HepG2 (cell line): ENCODE results near the gene DUS1L. TPM values are rescaled to one million over a fixed set of nuclear protein-coding genes. Genes with fewer than 3 reads are reported as not detected.

Experiments used
- CENPBD1 ChIP-seq: sonication (generic); formaldehyde crosslinking; IDR thresholded peaks from 2 replicates; pipeline ENCODE4 v1.8.0; 2022; ENCODE audit warnings: missing genetic modification reagents, low read depth, mild to moderate bottlenecking, borderline replicate concordance
- GATAD2A ChIP-seq: IDR thresholded peaks from 2 replicates; pipeline ENCODE4 v1.6.1; 2016
- GMEB1 ChIP-seq: sonication (generic); formaldehyde crosslinking; IDR thresholded peaks from 2 replicates; pipeline ENCODE4 v1.5.1; 2020; ENCODE audit warnings: missing genetic modification reagents, mild to moderate bottlenecking, borderline replicate concordance
- HMG20A ChIP-seq: IDR thresholded peaks from 2 replicates; pipeline ENCODE4 v1.6.1; 2016; ENCODE audit warnings: borderline replicate concordance
- KLF12 ChIP-seq: sonication (generic); formaldehyde crosslinking; IDR thresholded peaks from 2 replicates; pipeline ENCODE4 v1.4.0; 2020; ENCODE audit warnings: missing genetic modification reagents, borderline replicate concordance
- KLF13 ChIP-seq: sonication (generic); formaldehyde crosslinking; IDR thresholded peaks from 2 replicates; pipeline ENCODE4 v1.4.0; 2020; ENCODE audit warnings: mild to moderate bottlenecking, missing genetic modification reagents
- MED13 ChIP-seq: sonication (generic); formaldehyde crosslinking; IDR thresholded peaks from 2 replicates; pipeline ENCODE4 v1.5.0; 2020; ENCODE audit warnings: missing genetic modification reagents
- PBX2 ChIP-seq: IDR thresholded peaks from 2 replicates; pipeline ENCODE4 v1.6.1; 2016; ENCODE audit warnings: control low read depth
- PLRG1 ChIP-seq: fragments of 450-650 bp; conservative IDR thresholded peaks from 2 replicates; pipeline ENCODE4 v1.6.1; 2016
- POLR2AphosphoS2 ChIP-seq: IDR thresholded peaks from 2 replicates; pipeline ENCODE4 v1.6.1; 2011; ENCODE audit warnings: low read depth, low read length, improper control_type of control experiment
- PPARG ChIP-seq: conservative IDR thresholded peaks from 2 replicates; pipeline ENCODE4 v1.6.1; 2016; ENCODE audit warnings: missing biosample characterization, missing genetic modification reagents
- SP5 ChIP-seq: IDR thresholded peaks from 2 replicates; pipeline ENCODE4 v1.6.1; 2016; ENCODE audit warnings: low read depth, borderline replicate concordance
- SRSF4 ChIP-seq: fragments of 200-400 bp; formaldehyde crosslinking; IDR thresholded peaks from one replicate; pipeline ENCODE4 v1.6.1; 2018; ENCODE audit warnings: mild to moderate bottlenecking, low read depth, low read length, moderate library complexity; ENCODE audit not compliant: poor library complexity, severe bottlenecking
- TFDP1 ChIP-seq: IDR thresholded peaks from 2 replicates; pipeline ENCODE4 v1.6.1; 2016; ENCODE audit warnings: missing compliant biosample characterization, missing genetic modification reagents, borderline replicate concordance
- ZFP1 ChIP-seq: IDR thresholded peaks from 2 replicates; pipeline ENCODE4 v1.6.1; 2016
- ZKSCAN8 ChIP-seq: IDR thresholded peaks from 2 replicates; pipeline ENCODE4 v1.6.1; 2016; ENCODE audit warnings: borderline replicate concordance, missing genetic modification reagents, missing compliant biosample characterization
- ZNF124 ChIP-seq: sonication (generic); formaldehyde crosslinking; IDR thresholded peaks from 2 replicates; pipeline ENCODE4 v1.4.0; 2020; ENCODE audit warnings: missing genetic modification reagents
- ZNF33B ChIP-seq: sonication (generic); formaldehyde crosslinking; IDR thresholded peaks from 2 replicates; pipeline ENCODE4 v1.5.1; 2020; ENCODE audit warnings: mild to moderate bottlenecking, missing genetic modification reagents
- ZNF550 ChIP-seq: sonication (generic); formaldehyde crosslinking; IDR thresholded peaks from 2 replicates; pipeline ENCODE4 v1.4.0; 2020; ENCODE audit warnings: mild to moderate bottlenecking, missing genetic modification reagents, borderline replicate concordance
- ZNF616 ChIP-seq: sonication (generic); formaldehyde crosslinking; IDR thresholded peaks from 2 replicates; pipeline ENCODE4 v1.5.0; 2020; ENCODE audit warnings: low read depth, mild to moderate bottlenecking, missing genetic modification reagents
- ZNF678 ChIP-seq: sonication (generic); formaldehyde crosslinking; IDR thresholded peaks from 2 replicates; pipeline ENCODE4 v1.4.0; 2020; ENCODE audit warnings: mild to moderate bottlenecking, missing genetic modification reagents
- ZNF768 ChIP-seq: sonication (generic); formaldehyde crosslinking; IDR thresholded peaks from 2 replicates; pipeline ENCODE4 v1.4.0; 2020; ENCODE audit warnings: missing genetic modification reagents
- ZNF776 ChIP-seq: sonication (generic); formaldehyde crosslinking; IDR thresholded peaks from 2 replicates; pipeline ENCODE4 v1.4.0; 2020; ENCODE audit warnings: mild to moderate bottlenecking, missing genetic modification reagents
- ZNF879 ChIP-seq: sonication (generic); formaldehyde crosslinking; IDR thresholded peaks from 2 replicates; pipeline ENCODE4 v1.8.1; 2023; ENCODE audit warnings: missing genetic modification reagents
- polyA plus RNA-seq, 8 experiments: library from polyadenylated mRNA; depleted of rRNA in 3 of 8; stranded (reverse) in 7 of 8; unstranded in 1 of 8; fragments of >200 nt; fragmentation: Illumina TruSeq in 4 of 8; extraction: Trizol in 4 of 8; gene quantifications; 2 replicates each; pipeline versions ENCODE4 v1.2.1 to v1.2.3, GENCODE V29; 2011 to 2016; ENCODE audit warnings: low read depth in 4 of 8, missing spikeins in 1 of 8, mixed read lengths in 1 of 8; ENCODE audit not compliant: insufficient read depth in 1 of 8
- total RNA-seq, 5 experiments: library from RNA; depleted of rRNA; stranded (reverse); fragments of >200 nt; fragmentation: Illumina TruSeq; extraction: Trizol; gene quantifications; 2 replicates each; pipeline ENCODE4 v1.2.3, GENCODE V29; 2016; ENCODE audit warnings: low read depth in 1 of 5
- TF ChIP-seq, protein P1 (sequence below): sonication (generic); formaldehyde crosslinking; IDR thresholded peaks from 2 replicates; pipeline ENCODE4 v1.5.1; 2020; ENCODE audit warnings: missing genetic modification reagents, mild to moderate bottlenecking, borderline replicate concordance
- TF ChIP-seq, protein P2 (sequence below): sonication (generic); formaldehyde crosslinking; IDR thresholded peaks from 2 replicates; pipeline ENCODE4 v1.4.0; 2020; ENCODE audit warnings: missing genetic modification reagents

The DUS1L gene
- total and polyA plus RNA-seq, 2 of the 13 experiments (the other 11 are each of a cell fraction or from before 2014, with no cell fraction given): 81.0 to 109 TPM

DNA sequence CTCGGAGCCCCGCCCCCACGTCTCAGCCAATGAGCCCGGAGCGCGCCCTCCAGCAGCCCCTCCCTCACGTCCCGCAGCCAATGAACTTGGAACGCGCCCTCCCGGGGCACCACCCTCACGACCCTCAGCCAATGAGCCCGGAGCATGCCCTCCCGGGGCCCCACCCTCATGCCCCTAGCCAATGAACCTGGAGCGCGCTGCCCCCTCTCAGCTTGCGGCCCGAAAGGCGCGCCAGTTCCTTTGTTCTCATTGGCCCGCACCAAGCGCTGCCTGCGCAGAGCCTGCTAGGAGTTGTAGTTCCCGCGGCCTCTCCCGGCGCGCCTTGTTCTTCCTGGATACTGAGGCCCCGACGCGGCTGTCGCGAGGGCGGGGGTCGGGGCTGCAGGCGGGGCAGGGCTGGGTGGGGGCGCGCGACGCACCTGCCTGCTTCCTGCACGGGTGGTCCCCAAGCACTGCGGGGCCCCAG, 42.6 kb downstream of the DUS1L start, which contains the start of gene LRRC45 (continued):
- TF ChIP-seq SRSF4 (no peak), CENPBD1 (CRISPR knock-in tag) (no peak), ZNF124 (CRISPR knock-in tag) (no peak), HMG20A (CRISPR knock-in tag) (no peak), POLR2AphosphoS2 (peak; percentile 69; the same call in 1 of the 2 replicates), ZNF550 (CRISPR knock-in tag) (no peak), ZNF678 (CRISPR knock-in tag) (no peak), ZNF33B (CRISPR knock-in tag) (no peak), ZNF616 (CRISPR knock-in tag) (no peak), MED13 (CRISPR knock-in tag) (no peak), PLRG1 (no peak), ZKSCAN8 (CRISPR knock-in tag) (no peak), ZFP1 (no peak), KLF12 (CRISPR knock-in tag) (no peak; the same call in 1 of the 2 replicates), TFDP1 (peak; percentile 96), ZNF768 (no peak), ZNF879 (CRISPR knock-in tag) (peak; percentile 60; the same call in 1 of the 2 replicates), GMEB1 (peak; percentile 92), GATAD2A (CRISPR knock-in tag) (0 out of 2 replicates have a peak, but pooled peaks have one; percentile 2), KLF13 (CRISPR knock-in tag) (no peak), PPARG (no peak), ZNF776 (CRISPR knock-in tag) (no peak), PBX2 (CRISPR knock-in tag) (no peak), SP5 (CRISPR knock-in tag) (peak; percentile 63; the same call in 1 of the 2 replicates)
- TF ChIP-seq, protein P1, sequence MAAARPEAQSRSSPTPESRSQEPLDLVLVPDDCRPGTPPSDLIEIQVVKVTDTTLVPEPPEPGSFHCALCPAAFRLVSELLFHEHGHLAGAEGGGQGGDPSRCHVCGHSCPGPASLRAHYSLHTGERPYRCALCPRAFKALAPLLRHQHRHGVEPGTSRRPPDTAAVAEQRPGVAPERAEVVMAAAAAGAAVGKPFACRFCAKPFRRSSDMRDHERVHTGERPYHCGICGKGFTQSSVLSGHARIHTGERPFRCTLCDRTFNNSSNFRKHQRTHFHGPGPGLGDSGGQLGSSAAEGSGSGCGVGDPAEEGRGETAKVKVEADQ (CRISPR knock-in tag): no peak
- TF ChIP-seq, protein P2, sequence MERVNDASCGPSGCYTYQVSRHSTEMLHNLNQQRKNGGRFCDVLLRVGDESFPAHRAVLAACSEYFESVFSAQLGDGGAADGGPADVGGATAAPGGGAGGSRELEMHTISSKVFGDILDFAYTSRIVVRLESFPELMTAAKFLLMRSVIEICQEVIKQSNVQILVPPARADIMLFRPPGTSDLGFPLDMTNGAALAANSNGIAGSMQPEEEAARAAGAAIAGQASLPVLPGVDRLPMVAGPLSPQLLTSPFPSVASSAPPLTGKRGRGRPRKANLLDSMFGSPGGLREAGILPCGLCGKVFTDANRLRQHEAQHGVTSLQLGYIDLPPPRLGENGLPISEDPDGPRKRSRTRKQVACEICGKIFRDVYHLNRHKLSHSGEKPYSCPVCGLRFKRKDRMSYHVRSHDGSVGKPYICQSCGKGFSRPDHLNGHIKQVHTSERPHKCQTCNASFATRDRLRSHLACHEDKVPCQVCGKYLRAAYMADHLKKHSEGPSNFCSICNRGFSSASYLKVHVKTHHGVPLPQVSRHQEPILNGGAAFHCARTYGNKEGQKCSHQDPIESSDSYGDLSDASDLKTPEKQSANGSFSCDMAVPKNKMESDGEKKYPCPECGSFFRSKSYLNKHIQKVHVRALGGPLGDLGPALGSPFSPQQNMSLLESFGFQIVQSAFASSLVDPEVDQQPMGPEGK (CRISPR knock-in tag): peak; percentile 36; the same call in 1 of the 2 replicates
